Measurements from ENCODE around the gene PKD2L2.
"Not testable (repeated sequence)": the region's sequence is repeated elsewhere in the genome, so short reads cannot be mapped to it uniquely, and the experiment has no call there.

The PKD2L2 gene

GRCh38 chr5:137858954-137859353 lies 30.3 kb upstream of the PKD2L2 start:
- H3K9me3 ChIP-seq (ENCODE audit: control insufficient read depth in 5 of 5, low read length in 5 of 5): no peaks in the 10 kb centered on the region
- H3K27ac ChIP-seq (ENCODE audit: low read depth, low read length): no peak overlapping the region
- H3K9ac ChIP-seq (ENCODE audit: low read length in 5 of 5): no peak overlapping the region
- H3K4me3 ChIP-seq (ENCODE audit: low read depth in 1 of 5, low read length in 5 of 5): no peak overlapping the region
- no peaks in the 10 kb centered on the region for H3K36me3 ChIP-seq (ENCODE audit: control insufficient read depth in 5 of 5, insufficient read depth in 5 of 5, low read length in 5 of 5)
- no peaks in the 10 kb centered on the region for H3K27me3 ChIP-seq (ENCODE audit: control insufficient read depth in 5 of 5, insufficient read depth in 4 of 5, low read length in 5 of 5)
- H3K4me1 ChIP-seq (ENCODE audit: control insufficient read depth in 5 of 5, insufficient read depth in 5 of 5, low read length in 5 of 5): peaks cover 0 to 22% (median 19%) of the 10 kb centered on the region in 5 donors

- Histone ChIP-seq H3K36me3 (ENCODE audit: control insufficient read depth in 5 of 5, insufficient read depth in 5 of 5, low read length in 5 of 5) (no peaks in the 10 kb centered on the region), H3K27me3 (ENCODE audit: control insufficient read depth in 5 of 5, insufficient read depth in 4 of 5, low read length in 5 of 5) (no peaks in the 10 kb centered on the region), H3K4me3 (ENCODE audit: low read depth in 1 of 5, low read length in 5 of 5) (no peak overlapping the region), H3K9me3 (ENCODE audit: control insufficient read depth in 5 of 5, low read length in 5 of 5) (no peaks in the 10 kb centered on the region), H3K27ac (ENCODE audit: low read depth, low read length) (no peak overlapping the region), H3K9ac (ENCODE audit: low read length in 5 of 5) (no peak overlapping the region), H3K4me1 (ENCODE audit: control insufficient read depth in 5 of 5, insufficient read depth in 5 of 5, low read length in 5 of 5) (peaks cover 0 to 18% (median 17%) of the 10 kb centered on the region in 5 donors)
Observed at GRCh38 chr5:137862251-137862650, 27.0 kb upstream of the PKD2L2 start.

- H3K9ac ChIP-seq (ENCODE audit: low read length in 5 of 5); H3K27me3 ChIP-seq (ENCODE audit: control insufficient read depth in 5 of 5, insufficient read depth in 4 of 5, low read length in 5 of 5); H3K4me3 ChIP-seq (ENCODE audit: low read depth in 1 of 5, low read length in 5 of 5); H3K9me3 ChIP-seq (ENCODE audit: control insufficient read depth in 5 of 5, low read length in 5 of 5); H3K36me3 ChIP-seq (ENCODE audit: control insufficient read depth in 5 of 5, insufficient read depth in 5 of 5, low read length in 5 of 5); H3K27ac ChIP-seq (ENCODE audit: low read depth, low read length); H3K4me1 ChIP-seq (ENCODE audit: control insufficient read depth in 5 of 5, insufficient read depth in 5 of 5, low read length in 5 of 5): not testable (repeated sequence)
Observed at GRCh38 chr5:137863653-137864052, 25.6 kb upstream of the PKD2L2 start.

GRCh38 chr5:137866541-137867388 lies 22.5 kb upstream of the PKD2L2 start:
- Histone ChIP-seq H3K9ac (ENCODE audit: low read length in 5 of 5) (no peak overlapping the region), H3K27me3 (ENCODE audit: control insufficient read depth in 5 of 5, insufficient read depth in 4 of 5, low read length in 5 of 5) (no peaks in the 10 kb centered on the region), H3K4me3 (ENCODE audit: low read depth in 1 of 5, low read length in 5 of 5) (no peak overlapping the region), H3K36me3 (ENCODE audit: control insufficient read depth in 5 of 5, insufficient read depth in 5 of 5, low read length in 5 of 5) (no peaks in the 10 kb centered on the region), H3K4me1 (ENCODE audit: control insufficient read depth in 5 of 5, insufficient read depth in 5 of 5, low read length in 5 of 5) (peaks cover 0 to 12% (median 0%) of the 10 kb centered on the region in 5 donors), H3K9me3 (ENCODE audit: control insufficient read depth in 5 of 5, low read length in 5 of 5) (no peaks in the 10 kb centered on the region), H3K27ac (ENCODE audit: low read depth, low read length) (no peak overlapping the region)

- Histone ChIP-seq H3K9me3 (ENCODE audit: control insufficient read depth in 5 of 5, low read length in 5 of 5) (no peaks in the 10 kb centered on the region), H3K36me3 (ENCODE audit: control insufficient read depth in 5 of 5, insufficient read depth in 5 of 5, low read length in 5 of 5) (no peaks in the 10 kb centered on the region), H3K4me3 (ENCODE audit: low read depth in 1 of 5, low read length in 5 of 5) (no peak within 1 kb of the TSS), H3K27me3 (ENCODE audit: control insufficient read depth in 5 of 5, insufficient read depth in 4 of 5, low read length in 5 of 5) (no peaks in the 10 kb centered on the region), H3K27ac (ENCODE audit: low read depth, low read length) (no peak within 1 kb of the TSS), H3K4me1 (ENCODE audit: control insufficient read depth in 5 of 5, insufficient read depth in 5 of 5, low read length in 5 of 5) (peaks cover 0 to 12% (median 0%) of the 10 kb centered on the region in 5 donors), H3K9ac (ENCODE audit: low read length in 5 of 5) (no peak within 1 kb of the TSS)
Observed at GRCh38 chr5:137867664-137868063, 21.6 kb upstream of the PKD2L2 start, which contains the start of gene MYOT. Gene MYOT, plus strand, starts transcription at chr5:137867860. Its CDS starts 2,792 bp downstream, at chr5:137870652.

GRCh38 chr5:137870647-137871339 lies 18.5 kb upstream of the PKD2L2 start:
- Histone ChIP-seq H3K27ac (ENCODE audit: low read depth, low read length) (no peak overlapping the region), H3K9ac (ENCODE audit: low read length in 5 of 5) (no peak overlapping the region), H3K9me3 (ENCODE audit: control insufficient read depth in 5 of 5, low read length in 5 of 5) (no peaks in the 10 kb centered on the region), H3K4me1 (ENCODE audit: control insufficient read depth in 5 of 5, insufficient read depth in 5 of 5, low read length in 5 of 5) (peaks cover 0 to 12% (median 0%) of the 10 kb centered on the region in 5 donors), H3K36me3 (ENCODE audit: control insufficient read depth in 5 of 5, insufficient read depth in 5 of 5, low read length in 5 of 5) (no peaks in the 10 kb centered on the region), H3K27me3 (ENCODE audit: control insufficient read depth in 5 of 5, insufficient read depth in 4 of 5, low read length in 5 of 5) (no peaks in the 10 kb centered on the region), H3K4me3 (ENCODE audit: low read depth in 1 of 5, low read length in 5 of 5) (no peak overlapping the region)

GRCh38 chr5:137871571-137871970 lies 17.7 kb upstream of the PKD2L2 start:
- Histone ChIP-seq H3K4me3 (ENCODE audit: low read depth in 1 of 5, low read length in 5 of 5) (no peak overlapping the region), H3K4me1 (ENCODE audit: control insufficient read depth in 5 of 5, insufficient read depth in 5 of 5, low read length in 5 of 5) (peaks cover 0 to 12% (median 0%) of the 10 kb centered on the region in 5 donors), H3K36me3 (ENCODE audit: control insufficient read depth in 5 of 5, insufficient read depth in 5 of 5, low read length in 5 of 5) (no peaks in the 10 kb centered on the region), H3K27ac (ENCODE audit: low read depth, low read length) (no peak overlapping the region), H3K27me3 (ENCODE audit: control insufficient read depth in 5 of 5, insufficient read depth in 4 of 5, low read length in 5 of 5) (no peaks in the 10 kb centered on the region), H3K9ac (ENCODE audit: low read length in 5 of 5) (no peak overlapping the region), H3K9me3 (ENCODE audit: control insufficient read depth in 5 of 5, low read length in 5 of 5) (no peaks in the 10 kb centered on the region)

- no peak overlapping the region for H3K9ac ChIP-seq (ENCODE audit: low read length in 5 of 5)
- no peaks in the 10 kb centered on the region for H3K27me3 ChIP-seq (ENCODE audit: control insufficient read depth in 5 of 5, insufficient read depth in 4 of 5, low read length in 5 of 5)
- H3K27ac ChIP-seq (ENCODE audit: low read depth, low read length): no peak overlapping the region
- H3K4me1 ChIP-seq (ENCODE audit: control insufficient read depth in 5 of 5, insufficient read depth in 5 of 5, low read length in 5 of 5): peaks cover 0 to 12% (median 0%) of the 10 kb centered on the region in 5 donors
- H3K4me3 ChIP-seq (ENCODE audit: low read depth in 1 of 5, low read length in 5 of 5): no peak overlapping the region
- no peaks in the 10 kb centered on the region for H3K9me3 ChIP-seq (ENCODE audit: control insufficient read depth in 5 of 5, low read length in 5 of 5)
- no peaks in the 10 kb centered on the region for H3K36me3 ChIP-seq (ENCODE audit: control insufficient read depth in 5 of 5, insufficient read depth in 5 of 5, low read length in 5 of 5)
Observed at GRCh38 chr5:137872466-137872865, 16.8 kb upstream of the PKD2L2 start.

- H3K36me3 ChIP-seq (ENCODE audit: control insufficient read depth in 5 of 5, insufficient read depth in 5 of 5, low read length in 5 of 5): no peaks in the 10 kb centered on the region
Observed at GRCh38 chr5:137876101-137876500, 13.2 kb upstream of the PKD2L2 start.

GRCh38 chr5:137880313-137880712 lies 8.9 kb upstream of the PKD2L2 start:
- H3K36me3 ChIP-seq (ENCODE audit: control insufficient read depth in 5 of 5, insufficient read depth in 5 of 5, low read length in 5 of 5): peaks cover 0 to 11% (median 0%) of the 10 kb centered on the region in 5 donors
- H3K27ac ChIP-seq (ENCODE audit: low read depth, low read length): no peak overlapping the region
- H3K4me3 ChIP-seq (ENCODE audit: low read depth in 1 of 5, low read length in 5 of 5): no peak overlapping the region
- no peak overlapping the region for H3K9ac ChIP-seq (ENCODE audit: low read length in 5 of 5)
- H3K4me1 ChIP-seq (ENCODE audit: control insufficient read depth in 5 of 5, insufficient read depth in 5 of 5, low read length in 5 of 5): no peaks in the 10 kb centered on the region
- H3K27me3 ChIP-seq (ENCODE audit: control insufficient read depth in 5 of 5, insufficient read depth in 4 of 5, low read length in 5 of 5): no peaks in the 10 kb centered on the region
- H3K9me3 ChIP-seq (ENCODE audit: control insufficient read depth in 5 of 5, low read length in 5 of 5): no peaks in the 10 kb centered on the region

More at GRCh38 chr5:137876101-137876500, 13.2 kb upstream of the PKD2L2 start:
- Histone ChIP-seq H3K9ac (ENCODE audit: low read length in 5 of 5) (no peak overlapping the region), H3K9me3 (ENCODE audit: control insufficient read depth in 5 of 5, low read length in 5 of 5) (no peaks in the 10 kb centered on the region), H3K4me1 (ENCODE audit: control insufficient read depth in 5 of 5, insufficient read depth in 5 of 5, low read length in 5 of 5) (peaks cover 0 to 4% (median 0%) of the 10 kb centered on the region in 5 donors), H3K27me3 (ENCODE audit: control insufficient read depth in 5 of 5, insufficient read depth in 4 of 5, low read length in 5 of 5) (no peaks in the 10 kb centered on the region), H3K27ac (ENCODE audit: low read depth, low read length) (no peak overlapping the region), H3K4me3 (ENCODE audit: low read depth in 1 of 5, low read length in 5 of 5) (no peak overlapping the region)

Measured in subcutaneous abdominal adipose tissue (tissue), 5 donors.